ENCODE results near the gene STPG3. TPM values are rescaled to one million over a fixed set of nuclear protein-coding genes. Genes with fewer than 3 reads are reported as not detected.

Gene STPG3
- total RNA-seq, 6 experiments from 2014 or later = not detected

GRCh38 chr9:137298401-137299202 lies 47.5 kb downstream of the STPG3 start:
- TF ChIP-seq CTCF (IDR thresholded peaks at IDR 0.05) = no peak
- no peak overlapping the region for H3K27ac Mint-ChIP-seq
- peaks cover 6% of the 10 kb centered on the region; the same call in 1 of the 2 replicates for H3K9me3 Mint-ChIP-seq
- no peaks in the 10 kb centered on the region for H3K36me3 Mint-ChIP-seq (ENCODE audit: low read depth)
- DNase-seq = no peak
- H3K4me1 Mint-ChIP-seq (ENCODE audit: low read depth) = peaks cover 16% of the 10 kb centered on the region
- H3K4me3 Mint-ChIP-seq = no peak overlapping the region
- H3K27me3 Mint-ChIP-seq (ENCODE audit: insufficient read depth) = peaks cover 17% of the 10 kb centered on the region

- Mint-ChIP-seq H3K4me3 (no peak overlapping the region), H3K27me3 (ENCODE audit: insufficient read depth) (peaks cover 18% of the 10 kb centered on the region), H3K36me3 (ENCODE audit: low read depth) (no peaks in the 10 kb centered on the region), H3K9me3 (peaks cover 4% of the 10 kb centered on the region; the same call in 1 of the 2 replicates), H3K4me1 (ENCODE audit: low read depth) (peaks cover 16% of the 10 kb centered on the region), H3K27ac (no peak overlapping the region)
- no peak for TF ChIP-seq CTCF (IDR thresholded peaks at IDR 0.05)
- DNase-seq = no peak
Observed at GRCh38 chr9:137299203-137299565, 48.1 kb downstream of the STPG3 start.

- no peak overlapping the region for H3K4me3 Mint-ChIP-seq
- H3K4me1 Mint-ChIP-seq (ENCODE audit: low read depth) = peaks cover 16% of the 10 kb centered on the region
- DNase-seq = no peak
- H3K36me3 Mint-ChIP-seq (ENCODE audit: low read depth) = no peaks in the 10 kb centered on the region
- H3K27me3 Mint-ChIP-seq (ENCODE audit: insufficient read depth) = peaks cover 18% of the 10 kb centered on the region
- H3K9me3 Mint-ChIP-seq = no peaks in the 10 kb centered on the region
- no peak for TF ChIP-seq CTCF (IDR thresholded peaks at IDR 0.05)
- H3K27ac Mint-ChIP-seq = no peak overlapping the region
Observed at GRCh38 chr9:137299938-137300337, 48.9 kb downstream of the STPG3 start.

- H3K36me3 Mint-ChIP-seq (ENCODE audit: low read depth) = no peaks in the 10 kb centered on the region
- no peak overlapping the region for H3K27ac Mint-ChIP-seq
- peaks cover 16% of the 10 kb centered on the region for H3K4me1 Mint-ChIP-seq (ENCODE audit: low read depth)
- peak overlapping the region; percentile 81 for H3K4me3 Mint-ChIP-seq
- H3K27me3 Mint-ChIP-seq (ENCODE audit: insufficient read depth) = peaks cover 18% of the 10 kb centered on the region
- DNase-seq = no peak
- TF ChIP-seq CTCF (IDR thresholded peaks at IDR 0.05) = no peak
- no peaks in the 10 kb centered on the region for H3K9me3 Mint-ChIP-seq
Observed at GRCh38 chr9:137300567-137301080, 49.5 kb downstream of the STPG3 start.

GRCh38 chr9:137301081-137301947 lies 50.2 kb downstream of the STPG3 start:
- peaks cover 18% of the 10 kb centered on the region for H3K27me3 Mint-ChIP-seq (ENCODE audit: insufficient read depth)
- peaks cover 15% of the 10 kb centered on the region for H3K4me1 Mint-ChIP-seq (ENCODE audit: low read depth)
- peak overlapping the region; percentile 81 for H3K4me3 Mint-ChIP-seq
- no peaks in the 10 kb centered on the region for H3K36me3 Mint-ChIP-seq (ENCODE audit: low read depth)
- no peaks in the 10 kb centered on the region for H3K9me3 Mint-ChIP-seq
- DNase-seq = no peak
- H3K27ac Mint-ChIP-seq = no peak overlapping the region
- TF ChIP-seq CTCF (IDR thresholded peaks at IDR 0.05) = peak; percentile 8; the same call in 1 of the 2 replicates
